Activated CD8-positive, alpha-beta memory T cell treated with anti-CD3 and anti-CD28 coated beads for 24 hours (primary cell): ENCODE data around the gene AADACL4.
"Not testable (repeated sequence)": the region's sequence is repeated elsewhere in the genome, so short reads cannot be mapped to it uniquely, and the experiment has no call there.

ENCODE experiments used
- DNase-seq: peaks from one replicate; pipeline ENCODE4 v3.0.0-alpha.2; 2020

AADACL4 gene

GRCh38 chr1:12661606-12662219, 17.8 kb downstream of the AADACL4 start:
- DNase-seq, result no peak

GRCh38 chr1:12662556-12662955, 18.7 kb downstream of the AADACL4 start:
- no peak for DNase-seq

DNA sequence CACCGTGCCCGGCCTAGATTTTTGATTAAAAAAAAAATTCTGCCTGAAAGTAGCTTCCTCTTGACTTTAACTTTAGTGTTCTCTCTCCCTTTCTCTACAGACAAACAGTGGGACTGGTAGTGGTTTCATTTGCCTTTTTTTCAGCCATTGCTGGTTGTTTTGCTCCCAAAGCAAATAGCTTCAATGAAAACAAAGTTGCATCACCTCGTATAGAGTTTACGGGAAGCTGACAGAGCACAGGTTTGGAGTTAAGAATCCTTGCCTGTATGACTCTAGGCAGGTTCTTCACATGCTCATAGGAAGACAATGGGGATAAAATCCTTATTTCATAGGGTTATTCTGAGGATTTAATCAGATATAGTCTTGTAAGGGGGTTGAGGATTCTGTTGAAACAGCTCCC, 21.6 kb downstream of the AADACL4 start:
- DNase-seq, result no peak

DNA sequence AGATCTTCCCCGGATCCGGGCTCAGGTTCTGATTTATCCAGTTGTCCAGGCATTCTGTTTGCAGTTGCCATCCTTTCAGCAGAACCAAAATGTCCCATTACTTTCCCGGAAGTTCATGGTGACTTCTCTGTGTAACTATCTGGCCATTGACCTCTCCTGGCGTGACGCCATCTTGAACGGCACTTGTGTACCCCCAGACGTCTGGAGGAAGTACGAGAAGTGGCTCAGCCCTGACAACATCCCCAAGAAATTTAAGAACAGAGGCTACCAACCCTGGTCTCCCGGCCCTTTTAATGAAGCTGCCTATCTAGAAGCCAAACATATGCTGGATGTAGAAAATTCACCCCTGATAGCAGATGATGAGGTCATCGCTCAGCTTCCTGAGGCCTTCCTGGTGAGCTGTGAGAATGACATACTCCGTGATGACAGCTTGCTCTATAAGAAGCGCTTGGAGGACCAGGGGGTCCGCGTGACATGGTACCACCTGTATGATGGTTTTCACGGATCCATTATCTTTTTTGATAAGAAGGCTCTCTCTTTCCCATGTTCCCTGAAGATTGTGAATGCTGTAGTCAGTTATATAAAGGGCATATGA, 22.4 kb downstream of the AADACL4 start:
- no peak for DNase-seq

GRCh38 chr1:12669529-12670068, 25.7 kb downstream of the AADACL4 start:
- no peak for DNase-seq

- no peak for DNase-seq
Measured at GRCh38 chr1:12674358-12674757, 30.5 kb downstream of the AADACL4 start.

GRCh38 chr1:12676122-12676521, 32.2 kb downstream of the AADACL4 start:
- not testable (repeated sequence) for DNase-seq

GRCh38 chr1:12677565-12677964, 33.7 kb downstream of the AADACL4 start:
- DNase-seq, result no peak

DNA sequence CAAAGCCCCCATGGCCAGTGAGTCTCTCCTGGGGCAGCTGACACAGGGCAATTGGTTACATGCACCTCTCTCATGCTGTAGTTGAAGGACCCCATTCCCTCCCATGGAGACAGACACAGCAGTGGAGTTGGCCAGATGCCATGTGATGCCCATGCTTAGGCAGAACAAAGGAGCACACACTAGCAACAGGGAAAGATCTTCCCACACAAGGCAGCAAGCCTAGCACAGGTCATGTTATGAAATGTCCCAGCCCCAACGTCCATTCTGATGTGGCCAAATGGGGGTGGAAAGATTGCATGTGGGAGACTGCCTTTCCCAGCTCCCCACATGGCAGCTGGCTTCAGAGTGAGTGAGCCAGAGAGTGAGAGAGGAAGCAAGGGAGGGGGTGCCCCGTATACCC, 34.5 kb downstream of the AADACL4 start:
- no peak for DNase-seq

GRCh38 chr1:12678820-12679219, 34.9 kb downstream of the AADACL4 start:
- no peak for DNase-seq

DNA sequence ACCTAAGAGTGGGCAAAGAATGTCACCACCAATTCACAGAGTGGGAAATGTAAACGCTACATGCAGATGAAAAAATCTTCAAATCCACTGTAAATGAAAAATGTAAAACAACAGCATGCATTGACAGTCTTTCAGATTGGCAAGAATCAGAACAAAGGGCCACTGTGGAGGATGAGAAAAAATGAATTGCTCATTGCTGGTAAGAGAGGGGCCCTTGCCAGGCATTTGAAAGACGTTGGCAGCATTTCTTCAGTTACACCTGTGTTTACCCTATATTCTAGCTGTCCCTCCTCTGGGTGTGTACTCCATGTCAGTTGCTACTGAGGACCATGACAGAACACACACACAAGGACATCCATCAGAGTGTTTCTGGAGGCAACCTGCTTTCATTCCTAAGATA, 46.3 kb downstream of the AADACL4 start:
- no peak for DNase-seq

- no peak for DNase-seq
Measured at GRCh38 chr1:12692967-12693782, 49.3 kb downstream of the AADACL4 start.

DNA sequence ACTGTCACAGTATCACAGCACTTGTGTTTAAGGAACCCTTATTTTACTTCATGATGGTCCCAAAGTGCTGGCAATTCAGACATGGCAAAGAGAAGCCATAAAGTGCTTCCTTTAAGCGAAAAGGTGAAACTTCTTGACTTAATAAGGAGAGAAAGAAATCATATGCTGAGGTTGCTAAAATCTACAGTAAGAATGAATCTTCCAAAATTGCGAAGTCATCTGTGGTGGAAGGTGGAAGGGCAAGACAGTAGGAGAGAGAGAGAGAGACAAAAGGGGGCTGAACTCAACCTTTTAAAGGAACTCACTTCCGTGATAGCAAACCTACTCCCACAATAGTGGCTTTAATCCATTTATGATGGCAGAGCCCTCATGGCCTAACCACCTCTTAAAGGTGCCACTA, 52.8 kb downstream of the AADACL4 start:
- no peak for DNase-seq

DNA sequence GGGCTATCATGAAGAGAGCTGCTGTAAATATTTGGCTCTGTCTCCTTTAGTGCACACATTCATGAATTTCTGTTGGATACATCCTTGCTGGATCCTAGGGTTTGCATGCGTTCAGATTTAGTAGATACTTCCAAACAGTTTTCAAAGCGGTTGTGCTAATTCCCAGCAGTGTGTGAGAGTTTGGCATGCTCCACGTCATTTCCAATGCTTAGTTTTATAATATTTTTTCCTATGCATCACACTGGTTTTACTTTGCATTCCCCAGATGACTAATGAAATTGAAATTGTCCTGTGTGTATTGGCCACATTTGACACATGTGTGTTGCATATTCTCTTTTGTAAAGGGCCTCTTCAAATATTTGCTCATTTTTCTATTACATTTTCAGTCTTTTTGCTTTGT, 53.5 kb downstream of the AADACL4 start:
- no peak for DNase-seq

DNA sequence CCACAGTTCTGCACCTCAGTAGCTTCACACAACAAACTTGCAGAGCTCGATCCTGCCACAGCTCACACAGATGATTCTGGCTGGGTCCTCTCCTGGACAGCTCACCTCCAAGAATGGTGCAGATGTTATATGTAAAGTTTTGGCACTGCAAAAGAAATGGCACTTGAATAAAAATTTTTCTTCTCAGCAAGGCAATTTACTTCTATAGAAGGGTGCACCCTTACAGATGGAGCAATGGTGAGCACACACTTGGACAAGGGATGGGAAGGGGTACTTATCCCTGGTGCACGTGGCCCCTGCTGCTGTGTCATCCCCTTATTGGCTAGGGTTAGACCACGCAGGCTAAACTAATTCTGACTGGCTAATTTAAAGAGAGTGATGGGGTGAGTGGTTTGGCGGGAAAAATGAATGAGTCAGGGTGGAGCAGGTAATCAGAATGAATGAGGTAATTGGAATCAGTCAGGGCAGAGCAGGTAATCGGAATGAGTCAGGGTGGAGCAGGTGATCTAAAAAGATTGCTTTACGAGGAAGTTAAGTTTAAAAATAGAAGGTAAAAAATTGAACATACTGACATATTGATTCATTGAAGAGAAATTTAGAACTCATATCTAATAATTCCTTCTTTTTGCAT, 60.1 kb downstream of the AADACL4 start:
- DNase-seq, result no peak

GRCh38 chr1:12706061-12706460, 62.2 kb downstream of the AADACL4 start:
- no peak for DNase-seq

- no peak for DNase-seq
Measured at GRCh38 chr1:12708396-12709090, 64.7 kb downstream of the AADACL4 start.

GRCh38 chr1:12709091-12709491, 65.2 kb downstream of the AADACL4 start:
- DNase-seq, result no peak

DNA sequence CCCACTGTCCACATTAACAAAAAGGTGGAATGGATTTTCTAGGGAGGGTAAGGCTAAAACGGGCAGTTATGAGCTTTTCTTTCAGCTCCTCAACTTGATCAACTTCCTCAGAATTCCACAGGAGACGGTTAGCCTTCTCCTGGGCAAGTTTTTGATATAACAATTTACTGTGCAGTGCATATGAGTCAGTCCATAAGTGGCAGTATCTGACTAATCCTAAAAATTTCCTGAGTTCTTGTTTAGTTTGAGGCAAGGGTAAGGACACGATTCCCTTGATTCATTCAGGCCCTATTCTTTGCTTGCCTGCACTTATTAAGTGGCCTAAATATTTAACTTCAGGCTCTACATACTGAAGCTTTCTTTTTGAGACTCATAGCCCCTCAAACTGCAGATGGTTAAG, 65.8 kb downstream of the AADACL4 start:
- DNase-seq, result no peak

- no peak for DNase-seq
Measured at GRCh38 chr1:12711536-12711935, 67.7 kb downstream of the AADACL4 start.

- DNase-seq, result no peak
Measured at GRCh38 chr1:12712076-12712475, 68.2 kb downstream of the AADACL4 start.

- no peak for DNase-seq
Measured at GRCh38 chr1:12712929-12713328, 69.0 kb downstream of the AADACL4 start.

DNA sequence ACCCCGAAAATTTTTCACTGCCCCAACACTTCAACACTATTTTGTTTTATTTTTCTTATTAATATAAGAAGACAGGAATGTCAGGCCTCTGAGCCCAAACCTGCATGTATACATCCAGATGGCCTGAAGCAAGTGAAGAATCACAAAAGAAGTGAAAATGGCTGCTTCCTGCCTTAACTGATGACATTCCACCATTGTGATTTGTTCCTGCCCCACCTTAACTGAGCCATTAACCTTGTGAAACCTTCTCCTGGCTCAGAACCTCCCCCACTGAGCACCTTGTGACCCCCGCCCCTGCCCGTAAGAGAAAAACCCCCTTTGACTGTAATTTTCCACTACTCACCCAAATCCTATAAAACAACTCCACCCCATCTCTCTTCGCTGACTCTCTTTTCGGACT, 69.8 kb downstream of the AADACL4 start:
- not testable (repeated sequence) for DNase-seq
